Stimulated activated CD4-positive, alpha-beta T cell treated with anti-CD3 and anti-CD28 coated beads, Interleukin-15, amount 100 ng/mL, for 48 hours (primary cell): ENCODE measurements around the gene NEK6.
"Not testable (repeated sequence)": the region's sequence is repeated elsewhere in the genome, so short reads cannot be mapped to it uniquely, and the experiment has no call there.

Experiments
- DNase-seq, 2 donors: peaks; one replicate each; pipeline ENCODE4 v3.0.0-alpha.2; 2020; ENCODE audit warnings: low read depth in 2 of 2

Gene NEK6

DNA sequence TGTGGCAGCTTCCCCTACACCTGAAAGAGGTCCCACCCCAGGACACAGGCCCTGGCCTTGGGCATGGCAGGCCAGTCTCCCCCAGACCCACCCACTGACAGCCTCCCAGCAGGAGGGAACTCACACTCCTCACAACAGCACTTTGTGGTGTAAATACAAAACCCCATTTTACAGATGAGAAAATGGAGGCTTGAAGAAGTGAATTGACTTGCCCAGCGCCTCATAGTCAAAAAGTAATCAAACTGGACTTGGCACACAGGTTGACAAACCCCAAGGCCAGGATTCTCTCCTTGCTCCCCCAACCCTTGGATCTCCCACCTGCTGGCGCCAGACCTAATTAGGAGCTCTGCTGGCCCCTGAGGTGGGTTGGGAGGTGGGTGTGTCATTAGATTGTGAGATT, 29.2 kb upstream of the NEK6 start:
- DNase-seq = no peak

DNA sequence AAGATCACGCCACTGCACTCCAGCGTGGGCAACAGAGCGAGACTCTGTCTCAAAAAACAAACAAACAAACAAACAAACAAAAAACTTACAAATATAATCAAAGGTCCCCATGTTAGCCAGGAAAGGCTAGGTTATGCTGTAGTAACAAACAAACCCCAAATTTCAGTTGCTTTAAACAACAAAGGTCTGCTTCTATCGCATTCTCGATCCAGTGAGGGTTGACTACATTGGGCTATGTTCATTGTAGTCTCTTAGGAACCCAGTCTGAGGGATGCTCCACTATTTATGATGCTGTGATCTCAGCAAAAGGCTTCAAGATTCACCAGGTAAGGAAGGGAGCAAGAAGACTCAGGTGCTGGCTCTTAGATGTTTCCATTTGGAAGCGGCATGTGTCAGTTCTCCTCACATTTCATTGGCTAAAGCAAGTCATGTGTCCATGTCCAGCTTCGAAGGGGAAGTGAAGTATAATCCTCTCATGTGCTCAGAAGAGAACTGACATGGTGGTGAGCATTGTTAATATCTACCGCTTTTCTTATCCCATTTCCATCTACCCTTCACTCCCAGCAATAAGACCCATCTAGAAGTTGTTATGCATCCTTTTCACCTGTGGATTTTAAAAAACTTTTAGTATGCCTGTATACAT, 26.5 kb upstream of the NEK6 start:
- DNase-seq = no peak

DNA sequence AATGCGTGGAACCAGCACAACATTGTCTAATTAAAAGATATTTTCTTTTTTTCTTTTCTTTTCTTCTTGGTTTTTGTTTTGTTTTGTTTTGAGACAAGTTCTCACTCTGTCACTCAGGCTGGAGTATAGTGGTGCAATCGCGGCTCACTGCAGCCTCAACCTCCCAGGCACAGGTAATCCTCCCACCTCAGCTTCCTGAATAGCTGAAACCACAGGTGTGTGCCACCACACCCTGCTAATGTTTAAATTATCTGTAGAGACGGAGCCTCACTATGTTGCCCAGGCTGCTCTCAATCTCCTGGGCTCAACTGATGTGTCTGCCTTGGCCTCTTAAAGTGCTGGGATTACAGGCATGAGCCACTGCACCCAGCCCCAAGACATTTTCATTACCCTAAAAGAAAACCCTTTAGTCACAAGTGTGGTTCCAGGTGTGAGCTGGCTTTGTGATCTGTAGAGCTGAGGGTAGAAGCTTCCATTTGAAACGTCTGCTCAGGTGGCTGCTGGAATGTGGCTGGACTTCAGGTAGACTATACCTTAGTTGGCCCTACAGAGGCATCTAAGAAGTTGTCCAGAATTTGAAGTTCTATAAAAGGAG, 19.1 kb upstream of the NEK6 start:
- DNase-seq = no peak

DNA sequence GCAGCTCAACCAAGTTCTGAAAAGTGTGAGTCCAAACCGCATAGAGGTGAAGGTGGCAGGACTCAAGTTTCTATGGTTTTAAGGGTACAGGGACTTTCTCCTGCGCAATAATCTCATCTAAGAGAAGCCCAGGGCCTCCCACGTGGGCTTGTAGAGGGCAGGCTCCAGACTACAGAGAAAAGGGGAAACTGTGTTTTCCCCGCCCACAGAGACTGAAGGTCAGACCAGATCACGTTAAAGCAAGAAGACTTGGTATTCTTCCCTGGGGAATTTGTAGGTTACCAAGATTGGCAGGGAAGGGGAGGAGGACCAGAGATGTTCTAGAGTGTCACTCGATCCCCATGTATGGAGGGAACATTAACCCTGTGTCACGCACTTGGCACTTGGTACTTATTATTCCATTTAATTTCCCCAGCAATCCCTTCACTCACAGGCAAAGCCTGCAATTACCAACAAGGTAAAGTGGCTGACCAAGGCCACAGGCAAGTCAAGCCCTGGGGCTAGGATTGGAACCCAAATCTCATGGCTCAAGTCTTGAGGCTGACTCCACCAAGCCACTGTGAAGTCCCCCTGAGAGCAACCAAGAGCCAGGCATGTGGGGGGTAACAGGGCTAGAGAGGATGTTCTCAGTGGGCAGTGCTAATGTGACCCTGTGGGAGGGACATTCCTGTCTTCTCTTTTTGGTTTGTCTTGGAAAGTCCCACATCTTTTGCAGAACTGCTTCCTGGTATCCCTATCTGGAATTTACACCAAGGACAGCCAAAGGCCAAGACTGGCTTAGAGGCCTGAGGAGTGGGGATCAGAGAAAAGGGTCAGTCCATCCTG, 18.3 kb upstream of the NEK6 start:
- DNase-seq = no peak

DNA sequence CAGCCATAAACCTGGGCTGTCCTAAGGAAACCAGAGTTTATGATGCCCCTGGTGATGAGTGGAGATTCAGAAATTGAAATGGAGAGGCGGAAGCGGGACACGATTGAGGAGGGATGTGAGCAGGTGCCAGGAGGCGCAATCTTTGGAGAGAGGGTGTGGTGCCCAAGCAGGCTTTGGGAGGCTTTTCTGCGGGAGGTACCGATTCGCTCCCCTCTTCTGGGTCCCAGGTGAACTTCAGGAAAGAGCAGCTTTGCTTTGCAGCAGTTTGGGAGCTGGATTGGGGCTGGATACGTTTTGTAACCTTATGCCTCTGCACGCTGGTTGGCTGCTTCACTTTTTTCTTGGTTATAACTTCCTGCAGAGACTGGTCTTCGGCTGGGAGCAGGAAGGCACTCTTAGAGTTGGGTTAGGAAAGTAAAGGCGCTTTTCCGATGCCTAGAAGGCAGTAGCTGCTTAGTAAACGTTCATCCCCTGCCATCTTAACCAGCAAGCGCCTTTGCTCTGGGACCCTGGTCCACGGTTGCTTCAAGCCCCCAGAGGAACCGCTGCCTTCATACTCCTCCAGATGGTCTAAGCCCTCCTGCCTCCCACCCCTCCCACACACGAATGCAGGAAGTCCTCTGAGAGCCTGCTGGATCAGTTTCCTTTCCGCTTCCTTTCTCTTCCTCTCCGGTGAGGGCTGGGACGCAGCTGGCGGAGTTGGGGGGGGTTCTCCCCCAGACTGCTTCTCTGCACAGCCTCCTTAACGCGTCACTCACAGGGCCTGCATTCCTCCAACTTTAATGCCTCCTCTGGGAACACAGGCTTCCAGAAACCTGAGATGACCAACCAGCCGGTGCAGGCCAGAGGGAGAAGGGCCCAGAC, 15.2 kb upstream of the NEK6 start:
- no peak for DNase-seq

DNA sequence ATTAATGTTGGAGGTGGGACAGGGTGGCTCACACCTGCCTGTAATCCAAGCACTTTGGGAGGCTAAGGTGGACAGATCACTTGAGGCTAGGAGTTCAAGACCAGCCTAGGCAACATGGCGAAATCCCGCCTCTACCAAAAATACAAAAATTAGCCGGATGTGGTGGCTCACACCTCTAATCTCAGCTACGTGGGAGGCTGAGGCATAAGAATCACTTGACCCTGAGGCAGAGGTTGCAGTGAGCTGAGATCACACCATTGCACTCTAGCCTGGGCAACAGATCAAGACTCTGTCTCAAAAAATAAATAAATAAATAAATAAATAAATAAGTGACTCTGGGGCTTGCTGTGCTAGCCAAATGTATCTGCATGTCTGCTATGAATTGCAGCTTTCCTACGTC, 10.4 kb upstream of the NEK6 start:
- DNase-seq = not testable (repeated sequence)

DNA sequence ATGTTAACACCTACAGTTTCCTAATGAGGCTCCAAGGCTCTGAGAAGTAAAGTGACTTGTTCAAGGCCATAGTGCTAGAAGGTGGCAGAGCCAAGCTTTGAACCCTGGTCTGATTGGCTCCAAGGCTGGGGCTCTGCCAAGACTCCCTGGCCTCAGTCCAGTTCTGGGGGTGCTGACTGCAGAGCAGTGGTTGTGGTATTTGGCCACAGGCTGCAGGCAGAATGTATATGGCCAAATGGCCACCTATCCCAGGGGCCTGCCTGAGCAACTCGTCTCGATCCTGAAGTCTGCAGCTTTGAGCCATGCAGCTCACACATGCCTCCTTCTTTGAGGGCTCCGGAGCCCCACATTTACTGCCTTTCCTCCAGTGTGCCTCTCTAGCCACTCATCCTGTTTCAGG, 9.7 kb upstream of the NEK6 start:
- DNase-seq = no peak

DNA sequence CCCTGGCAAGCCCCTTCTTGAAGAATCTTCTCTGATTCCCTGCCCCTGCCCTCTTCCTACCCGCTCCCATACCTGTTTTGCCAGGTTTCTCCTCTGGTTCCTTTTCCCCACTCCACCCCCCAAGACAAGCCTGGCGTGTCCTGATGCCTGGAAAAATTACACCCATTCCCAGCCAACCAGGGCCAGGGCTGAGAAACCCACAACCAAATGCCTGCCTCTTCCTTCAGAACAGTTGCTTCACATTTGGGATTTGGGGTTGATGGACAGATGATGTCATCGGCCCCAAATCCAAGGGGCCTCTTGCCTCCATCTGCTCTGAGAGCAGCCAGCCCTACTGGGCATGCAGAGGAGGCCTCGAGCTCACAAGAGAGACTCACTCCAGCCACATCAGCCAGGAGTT, 8.8 kb upstream of the NEK6 start:
- no peak for DNase-seq

DNA sequence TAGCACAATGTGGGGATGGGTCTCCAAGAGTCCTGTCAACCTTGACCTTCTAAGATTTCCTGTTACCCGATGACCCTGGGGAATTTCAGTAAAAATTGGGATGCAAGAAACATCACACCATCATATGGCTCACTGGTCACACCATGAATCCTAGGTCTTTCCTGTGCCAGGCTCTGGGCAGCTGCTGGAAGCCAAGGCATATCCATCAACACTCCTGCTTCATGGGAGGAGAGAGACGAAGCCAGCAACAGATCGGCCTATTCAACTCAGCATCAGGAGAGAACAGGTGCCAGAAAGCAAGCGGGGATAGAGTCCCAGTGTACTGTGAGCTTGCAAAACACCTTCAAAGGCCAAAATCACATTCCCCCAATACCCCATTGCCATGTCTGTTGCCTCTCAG, 6.5 kb upstream of the NEK6 start:
- no peak for DNase-seq

DNA sequence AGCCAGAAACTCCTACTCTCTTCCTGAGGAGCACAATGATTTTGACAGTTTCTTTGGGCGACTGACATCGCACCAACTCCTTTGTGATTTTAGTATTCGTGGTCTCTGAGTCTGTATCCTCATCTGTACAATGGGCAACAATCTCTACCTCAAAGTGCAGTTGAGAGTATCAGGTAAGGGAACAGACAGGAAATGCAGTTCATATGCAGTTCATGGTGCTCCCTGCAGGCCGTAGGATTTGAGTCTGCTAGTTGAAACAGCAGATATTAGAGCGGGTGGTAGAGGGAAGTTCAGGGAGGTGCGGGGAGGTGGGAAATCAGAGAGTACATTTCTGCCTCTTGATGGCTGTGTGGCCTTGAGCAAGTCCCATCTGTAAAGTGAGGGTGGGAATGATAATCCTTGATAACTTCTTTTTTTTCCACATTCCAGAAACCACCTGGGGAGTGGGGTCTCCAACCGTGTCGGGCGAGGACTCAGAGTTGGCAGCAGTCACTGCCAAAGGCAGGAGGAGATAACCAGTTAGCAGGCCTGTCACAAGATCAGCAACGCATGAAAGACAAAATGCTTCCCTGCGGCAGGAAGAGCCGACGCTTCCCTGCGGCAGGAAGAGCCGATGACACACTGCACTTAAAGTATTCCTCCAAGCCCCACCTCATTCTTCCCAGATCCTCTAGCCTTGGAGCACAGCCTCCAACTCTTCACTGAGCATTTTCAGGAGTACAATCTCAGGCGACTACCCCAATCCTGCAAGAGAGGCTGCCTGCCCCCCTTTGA, 6.0 kb upstream of the NEK6 start:
- no peak for DNase-seq

DNA sequence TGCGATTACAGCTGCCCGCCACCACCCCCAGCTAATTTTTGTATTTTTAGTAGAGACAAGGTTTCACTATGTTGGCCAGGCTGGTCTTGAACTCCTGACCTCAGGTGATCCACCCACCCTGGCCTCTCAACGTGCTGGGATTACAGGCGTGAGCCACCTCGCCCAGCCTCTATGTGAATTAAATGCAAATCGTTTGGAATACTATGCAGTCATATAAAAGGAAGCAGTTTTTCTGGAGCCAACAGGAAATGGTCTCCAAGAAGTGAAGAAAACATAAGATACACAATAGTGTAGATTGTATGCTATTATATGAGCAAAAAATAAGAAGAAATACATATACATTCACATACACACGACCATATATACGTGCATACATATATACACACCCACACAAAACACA, 4.9 kb upstream of the NEK6 start:
- not testable (repeated sequence) for DNase-seq

DNA sequence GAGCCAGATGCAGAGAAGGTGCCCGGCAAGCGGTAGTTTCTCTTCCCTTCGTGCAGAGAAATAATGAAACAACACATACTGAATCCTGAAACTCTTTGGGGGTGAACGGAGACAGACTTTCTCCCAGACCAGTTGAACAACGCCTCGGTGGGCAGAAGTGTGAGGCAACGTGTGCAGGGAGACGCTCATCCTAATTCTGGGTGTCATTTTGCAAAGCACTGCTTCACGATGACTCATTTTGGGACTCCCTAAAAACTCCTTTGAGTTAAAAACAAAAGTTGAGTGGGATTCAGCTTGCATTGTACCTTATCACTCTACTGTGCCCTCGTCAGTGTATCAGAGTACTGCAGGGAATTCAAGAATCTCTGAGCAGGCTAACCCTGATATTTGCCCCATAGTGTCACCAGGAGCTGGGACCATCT, 3.5 kb upstream of the NEK6 start:
- peak; percentile 43 for DNase-seq

DNA sequence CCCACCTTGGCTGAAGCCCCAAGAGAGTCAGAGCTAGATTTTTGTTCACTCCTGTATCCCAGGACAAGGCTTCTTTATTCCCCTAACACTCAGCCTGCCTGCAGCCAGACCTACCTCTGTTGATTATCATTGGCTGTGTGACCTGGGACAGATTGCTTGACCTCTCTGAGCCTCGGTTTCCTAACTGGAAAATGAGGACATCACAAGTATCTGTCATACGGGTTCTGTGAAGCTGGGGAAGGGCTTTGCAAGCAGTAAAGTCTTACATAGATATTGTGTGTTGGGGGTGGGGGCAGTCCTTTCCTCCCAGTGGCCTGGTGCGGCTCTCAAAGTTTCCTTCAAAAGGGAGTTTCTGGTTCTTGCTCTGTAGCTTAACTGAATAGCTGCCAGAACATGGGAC, 2.5 kb upstream of the NEK6 start:
- DNase-seq = no peak

DNA sequence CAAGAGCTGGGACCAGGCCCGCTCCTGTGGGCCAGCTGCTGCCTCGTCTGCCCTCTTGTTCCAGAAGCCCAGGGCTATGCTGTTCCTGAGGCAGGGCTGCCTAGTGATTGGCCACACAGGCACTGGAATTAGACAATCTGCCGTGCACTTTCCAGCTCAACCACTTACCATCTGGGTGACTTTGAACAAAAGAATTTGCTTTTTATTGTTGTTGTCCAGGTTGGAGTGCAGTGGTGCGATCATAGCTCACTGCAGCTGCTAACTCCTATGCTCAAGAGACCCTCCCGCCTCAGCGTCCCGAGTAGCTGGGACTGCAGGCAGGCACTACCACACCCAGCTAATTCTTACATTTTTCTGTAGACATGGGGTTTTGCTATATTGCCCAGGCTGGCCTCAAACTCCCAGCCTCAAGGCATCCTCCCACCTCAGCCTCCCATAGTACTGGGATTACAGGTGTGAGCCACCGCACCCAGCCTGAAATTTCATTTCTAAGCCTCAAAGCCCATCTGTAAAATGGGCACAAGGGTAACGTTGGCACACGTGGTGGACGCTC, 1.2 kb upstream of the NEK6 start:
- DNase-seq = no peak

DNA sequence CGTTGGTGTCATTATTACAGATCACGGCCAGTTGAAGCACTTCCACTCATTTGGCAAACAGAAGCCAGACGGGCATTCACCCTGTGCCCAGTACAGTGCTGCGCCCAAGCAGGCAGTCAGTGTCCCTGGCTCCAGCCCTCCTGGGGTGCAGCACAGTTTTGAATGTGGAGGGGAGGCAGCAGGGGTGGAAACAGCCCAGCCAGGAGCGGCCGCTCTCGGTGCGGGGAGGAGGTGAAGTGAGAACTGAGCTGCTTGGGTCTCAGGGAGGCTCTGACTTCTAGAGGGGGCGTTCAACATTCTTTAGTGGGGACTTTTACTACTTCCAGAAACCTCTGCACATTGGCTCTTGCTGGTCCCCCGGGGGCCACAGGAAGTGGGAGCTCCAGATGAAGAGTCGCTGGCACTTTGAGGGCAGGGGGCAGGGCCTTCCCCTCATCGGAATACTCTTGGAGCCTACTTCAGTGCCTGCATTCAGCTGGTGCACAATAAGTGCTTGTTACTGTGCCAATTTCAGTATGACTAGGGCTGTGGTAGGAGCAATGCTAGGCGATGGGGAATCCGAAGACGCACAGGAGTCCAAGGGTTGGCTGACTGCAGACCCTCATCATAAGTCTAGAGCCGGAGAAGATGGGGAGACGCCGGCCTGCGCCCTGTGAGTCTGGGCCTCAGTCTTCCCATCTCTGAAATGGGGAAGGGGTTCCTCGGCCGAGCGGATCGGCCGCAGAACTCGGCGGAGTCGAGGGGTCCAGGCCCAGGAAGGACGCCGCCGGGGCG, 492 bp upstream of the NEK6 start:
- DNase-seq = no peak

DNA sequence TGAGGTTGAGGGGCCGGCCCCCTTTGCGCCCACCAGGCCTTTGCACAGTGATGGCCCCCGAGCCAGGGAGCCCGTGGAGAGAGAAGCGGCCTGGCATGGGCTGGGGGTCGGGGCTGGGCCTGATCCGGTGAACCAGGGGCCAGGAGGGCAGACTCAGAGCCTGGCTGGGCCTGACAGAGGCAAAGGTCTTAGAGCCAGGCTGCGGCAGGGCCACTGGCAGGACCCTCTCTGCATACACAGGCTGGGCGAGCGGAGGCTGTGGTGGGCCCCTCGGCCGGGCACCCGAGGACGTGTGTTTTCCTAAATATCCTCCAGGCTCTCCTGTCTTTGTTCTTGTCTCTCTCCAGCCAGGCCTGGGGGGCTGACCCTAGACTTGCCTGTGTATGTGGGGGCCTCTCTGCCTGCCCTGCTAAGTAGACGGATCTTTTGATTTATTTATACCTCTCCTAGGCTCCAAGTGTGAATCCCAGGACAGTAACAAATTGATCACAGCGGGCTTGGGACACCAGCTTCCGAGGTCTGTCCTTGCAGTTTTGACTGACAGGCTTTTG, 933 bp downstream of the NEK6 start:
- DNase-seq = no peak

DNA sequence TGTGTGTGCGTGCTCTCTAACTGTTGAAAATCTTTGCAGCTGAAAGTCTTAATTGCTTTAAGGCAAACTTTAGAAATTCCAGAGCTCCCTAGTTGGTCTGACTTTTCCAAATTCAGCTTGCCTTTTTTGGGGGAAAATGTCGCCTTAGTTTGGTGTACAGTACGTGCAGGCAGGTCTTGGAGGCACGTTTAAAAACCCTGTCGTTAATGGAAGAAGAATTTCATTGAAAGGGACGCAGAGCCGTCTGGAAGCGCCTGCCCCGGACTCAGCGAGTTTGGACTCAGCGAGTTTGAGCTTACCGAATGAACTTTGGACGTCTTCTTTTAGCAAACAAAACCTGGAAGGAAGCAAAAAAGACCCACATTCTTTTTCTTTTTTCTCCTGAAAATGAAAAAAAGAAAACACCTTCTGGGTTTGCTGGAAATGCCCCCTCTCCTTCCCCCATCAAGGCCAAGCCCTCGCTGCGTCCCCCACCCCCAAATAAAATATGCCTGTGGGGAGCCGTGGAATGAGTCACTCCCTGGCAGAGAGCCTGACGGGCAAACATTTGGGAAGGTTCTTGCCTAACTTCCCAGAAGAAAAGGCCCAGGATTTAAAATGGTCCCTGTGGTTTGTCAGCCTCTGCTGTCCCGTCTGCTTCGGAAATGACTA, 1.5 kb downstream of the NEK6 start:
- DNase-seq = no peak

DNA sequence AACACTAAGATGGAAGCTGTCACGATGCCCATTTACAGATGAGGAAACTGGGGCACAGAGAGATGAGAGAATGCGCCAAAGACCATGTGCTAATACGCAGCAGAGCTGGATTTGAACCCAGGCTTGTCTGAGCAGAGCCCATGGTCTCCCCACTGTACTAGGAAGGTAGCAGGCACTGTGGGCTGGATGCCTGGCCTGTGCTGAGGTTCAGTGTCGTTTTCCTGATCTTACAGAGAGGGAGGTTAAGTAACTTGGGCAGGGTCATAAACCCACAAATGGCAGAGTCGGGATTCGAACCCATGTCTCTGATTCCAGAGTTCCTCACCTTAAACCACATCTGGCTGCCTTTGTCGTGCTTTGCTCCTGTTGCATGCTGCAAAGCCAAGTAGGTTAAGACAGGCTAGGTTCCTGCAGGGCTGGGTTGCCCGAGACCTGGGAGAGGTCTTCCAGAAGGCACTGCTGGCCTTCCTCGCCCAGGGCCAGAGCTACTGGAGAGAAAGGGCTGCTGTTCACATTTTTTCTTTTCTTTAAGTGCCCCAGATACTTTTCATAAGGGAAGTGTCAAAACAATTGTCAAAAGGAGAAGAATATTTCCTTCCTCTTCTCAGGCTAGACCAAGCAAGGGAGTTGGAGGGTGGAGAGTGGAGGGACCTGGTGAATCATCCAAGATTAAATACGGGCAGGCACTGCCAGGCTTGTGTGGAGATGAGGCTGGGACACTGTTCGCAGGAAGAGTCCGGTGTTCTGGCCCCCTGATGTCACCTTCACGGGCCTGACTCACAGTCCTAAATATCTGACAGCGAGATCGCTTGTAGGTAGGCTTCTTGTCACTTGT, 3.2 kb downstream of the NEK6 start:
- no peak for DNase-seq
